ENCODE results near the gene TRAF3IP1. TPM values are rescaled to one million over a fixed set of nuclear protein-coding genes. Genes with fewer than 3 reads are reported as not detected.

TRAF3IP1 gene
- total RNA-seq, 4 donors from 2014 or later: 11.6 to 17.4 (median 15.7) TPM

- 77 to 80% methylated on average over 11 to 19 of the region's 21 CpGs for WGBS, 2 donors
- DNase-seq (ENCODE audit: low spot score in 2 of 2): no peak
Measured at GRCh38 chr2:238295144-238296112, 24.9 kb upstream of the TRAF3IP1 start.

DNA sequence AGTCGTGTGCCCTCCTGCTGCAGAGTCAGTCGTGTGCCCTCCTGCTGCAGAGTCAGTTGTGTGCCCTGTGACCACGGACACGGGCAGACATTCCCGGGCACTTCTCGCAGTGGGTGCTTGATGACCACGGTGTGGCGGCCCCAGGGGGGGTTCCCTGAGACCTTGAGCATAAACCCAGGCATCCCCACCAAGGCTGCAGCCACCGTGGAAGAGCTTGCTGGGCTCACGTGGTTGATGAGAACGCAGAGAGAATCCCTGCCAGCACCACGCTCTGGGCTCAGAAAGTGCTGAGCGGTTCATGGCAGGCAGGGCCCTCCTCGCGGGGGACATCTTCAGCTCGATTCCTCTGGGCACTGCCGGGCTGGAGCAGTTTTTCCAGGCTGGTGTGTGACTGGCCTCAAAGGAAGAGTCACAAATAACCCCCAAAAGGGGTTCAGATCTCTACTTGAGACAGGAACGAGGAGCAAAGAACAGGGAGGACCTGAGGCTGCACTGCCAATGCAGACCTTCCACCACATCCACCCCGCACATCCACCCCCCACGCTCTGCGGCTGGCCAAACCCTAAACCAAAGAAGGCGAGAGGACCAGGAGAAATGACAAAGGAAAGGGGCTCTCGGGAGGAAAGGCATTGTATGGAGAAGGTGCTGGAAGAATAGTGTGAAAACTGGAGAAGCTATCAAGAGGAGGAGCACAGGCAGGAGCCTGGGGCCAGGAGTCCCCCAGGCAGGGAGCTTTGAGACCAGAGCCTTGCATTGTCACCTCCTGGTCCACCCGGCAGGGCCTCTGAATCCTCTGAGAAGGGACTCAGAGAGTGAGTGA is 23.5 kb upstream of the TRAF3IP1 start:
- Histone ChIP-seq H3K4me1 (peaks cover 0 to 19% (median 2%) of the 10 kb centered on the region in 4 donors), H3K27me3 (no peaks in the 10 kb centered on the region), H3K9me3 (no peaks in the 10 kb centered on the region), H3K27ac (no peak overlapping the region), H3K4me3 (no peak overlapping the region), H3K36me3 (no peaks in the 10 kb centered on the region)
- TF ChIP-seq POLR2A (IDR thresholded peaks at IDR 0.05): no peak
- 80 to 83% methylated on average over 16 of the region's 24 CpGs for WGBS, 2 donors
- no peak for DNase-seq (ENCODE audit: low spot score in 2 of 2)

More at GRCh38 chr2:238295144-238296112, 24.9 kb upstream of the TRAF3IP1 start:
- no peak for TF ChIP-seq CTCF (IDR thresholded peaks at IDR 0.05)
- no peak for TF ChIP-seq POLR2A (IDR thresholded peaks at IDR 0.05)
- no peak for TF ChIP-seq EP300 (IDR thresholded peaks at IDR 0.05)
- H3K9me3 ChIP-seq: no peaks in the 10 kb centered on the region
- no peak overlapping the region for H3K4me3 ChIP-seq
- H3K36me3 ChIP-seq: no peaks in the 10 kb centered on the region
- H3K27ac ChIP-seq: no peak overlapping the region
- H3K27me3 ChIP-seq: no peaks in the 10 kb centered on the region
- peaks cover 0 to 16% (median 2%) of the 10 kb centered on the region in 4 donors for H3K4me1 ChIP-seq

GRCh38 chr2:238299803-238300202 is 20.5 kb upstream of the TRAF3IP1 start:
- H3K36me3 ChIP-seq: no peaks in the 10 kb centered on the region
- H3K27ac ChIP-seq: peak overlapping the region in 2 of 4 donors; percentile 52 to 74
- H3K27me3 ChIP-seq: no peaks in the 10 kb centered on the region
- WGBS, 2 donors: 51 to 64% methylated on average over 7 of the region's 7 CpGs
- H3K4me3 ChIP-seq: no peak overlapping the region
- TF ChIP-seq CTCF (IDR thresholded peaks at IDR 0.05): no peak
- TF ChIP-seq POLR2A (IDR thresholded peaks at IDR 0.05): no peak
- H3K9me3 ChIP-seq: no peaks in the 10 kb centered on the region
- DNase-seq (ENCODE audit: low spot score in 2 of 2): no peak
- peaks cover 0 to 19% (median 2%) of the 10 kb centered on the region in 4 donors for H3K4me1 ChIP-seq

- no peaks in the 10 kb centered on the region for H3K36me3 ChIP-seq
- no peak overlapping the region for H3K4me3 ChIP-seq
- TF ChIP-seq CTCF (IDR thresholded peaks at IDR 0.05): no peak
- TF ChIP-seq POLR2A (IDR thresholded peaks at IDR 0.05): no peak
- TF ChIP-seq EP300 (IDR thresholded peaks at IDR 0.05): no peak
- DNase-seq (ENCODE audit: low spot score in 2 of 2): no peak
- no peak overlapping the region for H3K27ac ChIP-seq
- peaks cover 0 to 19% (median 2%) of the 10 kb centered on the region in 4 donors for H3K4me1 ChIP-seq
- no peaks in the 10 kb centered on the region for H3K27me3 ChIP-seq
- 57 to 70% methylated on average over 3 of the region's 3 CpGs for WGBS, 2 donors
- H3K9me3 ChIP-seq: no peaks in the 10 kb centered on the region
Measured at GRCh38 chr2:238302087-238302486, 18.2 kb upstream of the TRAF3IP1 start.

- Histone ChIP-seq H3K4me1 (peaks cover 0 to 19% (median 2%) of the 10 kb centered on the region in 4 donors), H3K36me3 (no peaks in the 10 kb centered on the region), H3K4me3 (no peak overlapping the region), H3K9me3 (no peaks in the 10 kb centered on the region), H3K27ac (no peak overlapping the region), H3K27me3 (no peaks in the 10 kb centered on the region)
- no peak for DNase-seq (ENCODE audit: low spot score in 2 of 2)
- WGBS, 2 donors: 81 to 88% methylated on average over 9 of the region's 9 CpGs
- TF ChIP-seq POLR2A (IDR thresholded peaks at IDR 0.05) (no peak), CTCF (IDR thresholded peaks at IDR 0.05) (no peak), EP300 (IDR thresholded peaks at IDR 0.05) (no peak)
Measured at GRCh38 chr2:238302751-238303150, 17.6 kb upstream of the TRAF3IP1 start.
